IMR-90 (cell line): ENCODE measurements around the gene GLCE. TPM values are rescaled to one million over a fixed set of nuclear protein-coding genes. Genes with fewer than 3 reads are reported as not detected.
A peak's percentile ranks its signal among the peaks of the same experiment; 100 is the strongest.

Experiments used
- ATAC-seq: fragments of 200-7000 bp; cut with Tn5 transposase; 2 replicates; pipeline ENCODE4 v1.9.1; 2020; ENCODE audit warnings: low read depth, mild to moderate bottlenecking, moderate library complexity
- BruUV-seq: library from RNA; stranded (reverse); fragments of 400-500 nt; replicated peaks from 2 replicates; lab custom pipeline; 2021; lab: Mats Ljungman, UMichigan
- CTCF ChIA-PET: fragments of 300-600 bp; formaldehyde crosslinking; extraction: SDS; loops from one replicate; lab custom pipeline; 2021; ENCODE audit warnings: antibody characterized with exemption; lab: Yijun Ruan, JAX
- POLR2A ChIA-PET: fragments of 300-600 bp; sonication (Branson Sonifier 250); formaldehyde crosslinking; loops from one replicate; lab custom pipeline; 2022; ENCODE audit warnings: antibody characterized with exemption; ENCODE audit not compliant: unreplicated experiment; lab: Charles Lee
- DNase-seq: peaks from one replicate; pipeline ENCODE4 v3.0.0; 2013
- H2AFZ ChIP-seq: replicated peaks from 2 replicates; pipeline ENCODE3; 2013; ENCODE audit warnings: low read length, mild to moderate bottlenecking; ENCODE audit not compliant: poor library complexity
- H2AK5ac ChIP-seq: 2 replicates; pipeline ENCODE4 v1.6.1; 2013; ENCODE audit warnings: low read depth, low read length, inconsistent platforms
- H2AK9ac ChIP-seq: replicated peaks from 2 replicates; pipeline ENCODE3; 2013; ENCODE audit warnings: mild to moderate bottlenecking, low read depth, low read length, moderate library complexity; ENCODE audit not compliant: poor library complexity
- H2BK120ac ChIP-seq: 2 replicates; pipeline ENCODE4 v1.6.1; 2013; ENCODE audit warnings: low read depth, low read length, inconsistent platforms
- H2BK15ac ChIP-seq: 3 replicates; pipeline ENCODE4 v1.6.1; 2013; ENCODE audit warnings: low read depth, low read length, inconsistent platforms
- H2BK20ac ChIP-seq: 2 replicates; pipeline ENCODE4 v1.6.1; 2013; ENCODE audit warnings: low read depth, mild to moderate bottlenecking, inconsistent platforms, low read length, moderate library complexity
- H2BK5ac ChIP-seq: 2 replicates; pipeline ENCODE4 v1.6.1; 2013; ENCODE audit warnings: mild to moderate bottlenecking, low read depth, low read length, inconsistent platforms; ENCODE audit not compliant: poor library complexity, severe bottlenecking
- H3K14ac ChIP-seq: replicated peaks from 2 replicates; pipeline ENCODE4 v1.6.1; 2013; ENCODE audit warnings: low read depth, low read length, inconsistent platforms
- H3K18ac ChIP-seq: 2 replicates; pipeline ENCODE4 v1.6.1; 2013; ENCODE audit warnings: low read depth, low read length, control low read depth
- H3K23ac ChIP-seq: 2 replicates; pipeline ENCODE4 v1.6.1; 2013; ENCODE audit warnings: low read depth, low read length, inconsistent platforms
- H3K27ac ChIP-seq: 2 replicates; pipeline ENCODE4 v1.5.1; 2013; ENCODE audit warnings: mild to moderate bottlenecking, control low read depth, low read length; ENCODE audit not compliant: insufficient read depth
- H3K27me3 ChIP-seq: 2 replicates; pipeline ENCODE4 v1.6.1; 2013; ENCODE audit warnings: low read length; ENCODE audit not compliant: control insufficient read depth, insufficient read depth
- H3K36me3 ChIP-seq: 2 replicates; pipeline ENCODE4 v1.6.1; 2013; ENCODE audit warnings: low read length, mixed read lengths; ENCODE audit not compliant: control insufficient read depth, insufficient read depth
- H3K4ac ChIP-seq: 2 replicates; pipeline ENCODE4 v1.6.1; 2013; ENCODE audit warnings: low read depth, low read length, inconsistent platforms
- H3K4me1 ChIP-seq: 2 replicates; pipeline ENCODE4 v1.6.1; 2013; ENCODE audit warnings: low read length, mixed read lengths; ENCODE audit not compliant: control insufficient read depth, insufficient read depth
- H3K4me2 ChIP-seq: 2 replicates; pipeline ENCODE4 v1.6.1; 2013; ENCODE audit warnings: low read depth, mild to moderate bottlenecking, control low read depth, low read length, moderate library complexity
- H3K4me3 ChIP-seq: 2 replicates; pipeline ENCODE4 v1.5.1; 2013; ENCODE audit warnings: low read depth, mild to moderate bottlenecking, control low read depth, low read length, moderate library complexity; ENCODE audit not compliant: insufficient read depth
- H3K56ac ChIP-seq: 2 replicates; pipeline ENCODE4 v1.6.1; 2013; ENCODE audit warnings: low read length, inconsistent platforms; ENCODE audit not compliant: insufficient read depth; ENCODE audit errors: extremely low read depth
- H3K79me1 ChIP-seq, 2 experiments: 2 replicates each; pipeline ENCODE4 v1.6.1; 2013; ENCODE audit warnings: low read length in 2 of 2, inconsistent platforms in 1 of 2, low read depth in 1 of 2
- H3K9ac ChIP-seq: 2 replicates; pipeline ENCODE4 v1.6.1; 2013; ENCODE audit warnings: low read depth, low read length, control low read depth
- H3K9me1 ChIP-seq: 2 replicates; pipeline ENCODE4 v1.6.1; 2013; ENCODE audit warnings: low read length, inconsistent platforms; ENCODE audit not compliant: insufficient read depth
- H3K9me3 ChIP-seq: 2 replicates; pipeline ENCODE4 v1.6.1; 2013; ENCODE audit warnings: low read length; ENCODE audit not compliant: control insufficient read depth, insufficient read depth
- H4K20me1 ChIP-seq: 2 replicates; pipeline ENCODE4 v1.6.1; 2013; ENCODE audit warnings: low read length, inconsistent platforms; ENCODE audit not compliant: insufficient read depth
- H4K5ac ChIP-seq: 2 replicates; pipeline ENCODE4 v1.6.1; 2013; ENCODE audit warnings: mild to moderate bottlenecking, low read depth, low read length, control low read depth
- H4K8ac ChIP-seq, 2 experiments: 2 replicates each; pipeline ENCODE4 v1.6.1; 2013; ENCODE audit warnings: low read depth in 2 of 2, low read length in 2 of 2, control low read depth in 1 of 2, inconsistent platforms in 1 of 2
- H4K91ac ChIP-seq: 2 replicates; pipeline ENCODE4 v1.6.1; 2013; ENCODE audit warnings: low read depth, low read length, inconsistent platforms; ENCODE audit not compliant: insufficient read depth
- CEBPB ChIP-seq: IDR thresholded peaks from 2 replicates; pipeline ENCODE4 v1.6.1; 2012; ENCODE audit warnings: low read depth, low read length, improper control_type of control experiment
- MAFK ChIP-seq: IDR thresholded peaks from 2 replicates; pipeline ENCODE4 v1.6.1; 2012; ENCODE audit warnings: low read depth, low read length, improper control_type of control experiment
- MAZ ChIP-seq: IDR thresholded peaks from 2 replicates; pipeline ENCODE4 v1.6.1; 2012; ENCODE audit warnings: low read depth, mild to moderate bottlenecking, low read length, improper control_type of control experiment, moderate library complexity, borderline replicate concordance
- NFE2L2 ChIP-seq: fragments of 150-350 bp; IDR thresholded peaks from 2 replicates; pipeline ENCODE4 v1.6.1; 2016; ENCODE audit warnings: low read depth, mild to moderate bottlenecking, low read length
- RAD21 ChIP-seq: IDR thresholded peaks from 2 replicates; pipeline ENCODE4 v1.6.1; 2012; ENCODE audit warnings: low read length, improper control_type of control experiment
- WGBS, 2 experiments: methylation state at CpG; one replicate each; pipeline versions ENCODE4 v1.1.5 to v1.1.7; 2013; ENCODE audit warnings: missing lambda C conversion rate in 2 of 2; ENCODE audit not compliant: insufficient read length in 1 of 2; ENCODE audit errors: extremely low coverage in 2 of 2; 5-methylcytosine and 5-hydroxymethylcytosine counted together
- dilution Hi-C: fragments of 300-500 bp; cut with HindIII; formaldehyde crosslinking; loops from one replicate; pipeline ENCODE4 v1.14.3; 2018; ENCODE audit warnings: low sequenced_read_pairs; ENCODE audit not compliant: unreplicated experiment
- in situ Hi-C: fragments of 300-500 bp; cut with MboI; formaldehyde crosslinking; loops from 3 replicates; pipeline ENCODE4 v1.14.3; 2019; ENCODE audit warnings: low sequenced_read_pairs, inconsistent platforms, mixed read lengths
- intact Hi-C: fragments of 100-400 bp; cut with micrococcal nuclease; formaldehyde crosslinking; loops from 2 replicates; pipeline ENCODE4 v1.10.0; 2022
- polyA plus RNA-seq, 3 experiments: library from polyadenylated mRNA; depleted of rRNA; stranded (reverse); fragments of >200 nt; gene quantifications; 2 replicates each; pipeline ENCODE4 v1.2.3, GENCODE V29; 2012; ENCODE audit warnings: low replicate concordance in 1 of 3
- total RNA-seq: library from RNA; depleted of rRNA; stranded (reverse); fragments of >200 nt; gene quantifications from 2 replicates; pipeline ENCODE4 v1.2.3, GENCODE V29; 2012
- TF ChIP-seq, protein P1 (sequence below): fragments of 150-350 bp; IDR thresholded peaks from 2 replicates; pipeline ENCODE4 v1.6.1; 2016; ENCODE audit warnings: low read depth, mild to moderate bottlenecking, low read length, moderate library complexity, borderline replicate concordance

GLCE gene
- total and polyA plus RNA-seq, 2 of the 4 experiments (the other 2 are of a cell fraction) = 15.3 to 29.6 TPM

DNA sequence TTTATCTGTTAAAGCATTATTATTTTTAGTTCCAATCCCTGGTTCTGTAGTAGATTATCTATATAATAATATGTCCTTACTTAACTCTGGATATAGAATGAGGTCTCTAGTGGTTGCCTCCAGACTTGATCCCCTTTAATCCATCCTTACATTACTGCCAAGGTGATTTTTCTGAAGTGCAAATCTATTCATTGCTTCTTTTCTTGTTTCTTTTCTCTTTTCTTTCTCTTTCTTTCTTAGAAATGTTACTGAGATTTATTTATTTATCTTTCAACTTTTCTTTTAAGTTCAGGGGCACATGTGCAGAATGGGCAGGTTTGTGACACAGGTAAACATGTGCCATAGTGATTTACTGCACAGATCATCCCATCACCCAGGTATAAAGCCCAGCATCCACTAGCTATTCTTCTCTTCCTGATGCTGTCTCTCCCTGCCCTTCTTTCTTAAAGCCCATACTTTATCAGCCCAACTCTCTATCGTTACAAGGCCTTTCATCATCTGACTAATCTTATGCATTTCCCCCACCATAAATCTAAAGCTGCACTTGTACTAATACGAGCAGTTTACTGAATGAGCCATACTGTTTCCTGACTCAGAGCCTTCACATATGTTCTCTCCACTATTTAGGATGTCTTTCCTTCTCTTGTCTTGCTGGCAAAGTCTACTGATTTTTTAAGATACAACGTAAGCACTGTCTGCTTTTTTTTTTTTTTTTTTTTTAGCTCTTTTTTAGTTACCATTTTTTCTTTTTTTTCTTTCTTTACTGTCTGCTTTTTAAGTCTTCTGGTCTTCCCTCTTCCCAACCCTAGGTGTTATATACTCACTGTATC is 4.6 kb downstream of the GLCE start:
- DNase-seq = peak; percentile 88
- no peak overlapping the region for H2AK9ac ChIP-seq

More for the DNA sequence above, 4.6 kb downstream of the GLCE start:
- H2AFZ ChIP-seq = no peak overlapping the region
- no peak overlapping the region for H3K9ac ChIP-seq
- peak overlapping the region in 1 of 2 experiments; percentile 49; a peak in 1 of 4 replicates for H4K8ac ChIP-seq
- H3K14ac ChIP-seq = no peak overlapping the region
- no peaks in the 10 kb centered on the region for H3K9me3 ChIP-seq
- H3K4me3 ChIP-seq = no peak overlapping the region
- 0 out of 2 replicates have a peak, but pooled peaks cover 5% of the 10 kb centered on the region for H4K20me1 ChIP-seq
- 0 out of 2 replicates have a peak overlapping the region, but pooled peaks have one; percentile 9 for H3K23ac ChIP-seq
- intact Hi-C loops (loop anchor here (5.0 to 10.0 kb wide), 2 partner anchors 47 to 290 kb away; partner anchors contain the start of gene RPLP1), dilution Hi-C loops (no loop called here), in situ Hi-C loops (no loop called here)
- H3K4me2 ChIP-seq = peak overlapping the region; percentile 45; the same call in 1 of the 2 replicates
- no peak overlapping the region for H2BK5ac ChIP-seq
- no peak overlapping the region for H4K91ac ChIP-seq
- ChIA-PET CTCF (interaction anchor here (0.6 kb wide), 1 partner anchor 733 kb away, joined by 3 read pairs; no protein-coding TSS in a partner anchor), POLR2A (no interaction called here)
- no peak overlapping the region for H2BK120ac ChIP-seq
- H3K27ac ChIP-seq = no peak overlapping the region
- ATAC-seq = no peak
- peaks cover 2% of the 10 kb centered on the region; the same call in 1 of the 2 replicates for H3K4me1 ChIP-seq
- H3K9me1 ChIP-seq = peaks cover 2% of the 10 kb centered on the region
- no peak overlapping the region for H3K56ac ChIP-seq
- no peak overlapping the region for H3K18ac ChIP-seq
- whole genome bisulfite sequencing, 2 experiments = 5% methylated on average over 2 of the region's 3 CpGs; no CpG with 5 or more reads in 1 of the 2 experiments
- H2BK15ac ChIP-seq = no peak overlapping the region
- TF ChIP-seq NFE2L2 (no peak), CEBPB (peak; percentile 54; the same call in 1 of the 2 replicates), RAD21 (no peak), MAZ (no peak), MAFK (no peak)
- TF ChIP-seq, protein P1, sequence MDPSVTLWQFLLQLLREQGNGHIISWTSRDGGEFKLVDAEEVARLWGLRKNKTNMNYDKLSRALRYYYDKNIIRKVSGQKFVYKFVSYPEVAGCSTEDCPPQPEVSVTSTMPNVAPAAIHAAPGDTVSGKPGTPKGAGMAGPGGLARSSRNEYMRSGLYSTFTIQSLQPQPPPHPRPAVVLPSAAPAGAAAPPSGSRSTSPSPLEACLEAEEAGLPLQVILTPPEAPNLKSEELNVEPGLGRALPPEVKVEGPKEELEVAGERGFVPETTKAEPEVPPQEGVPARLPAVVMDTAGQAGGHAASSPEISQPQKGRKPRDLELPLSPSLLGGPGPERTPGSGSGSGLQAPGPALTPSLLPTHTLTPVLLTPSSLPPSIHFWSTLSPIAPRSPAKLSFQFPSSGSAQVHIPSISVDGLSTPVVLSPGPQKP = no peak
- no TSS peak for BruUV-seq
- H3K27me3 ChIP-seq = no peaks in the 10 kb centered on the region
- H3K79me1 ChIP-seq = peaks cover 11 to 48% of the 10 kb centered on the region in 2 experiments
- H4K5ac ChIP-seq = no peak overlapping the region
- peak overlapping the region; percentile 3; the same call in 1 of the 2 replicates for H2AK5ac ChIP-seq
- no peak overlapping the region for H3K4ac ChIP-seq
- no peaks in the 10 kb centered on the region for H3K36me3 ChIP-seq
- no peak overlapping the region for H2BK20ac ChIP-seq
